Tibial nerve (tissue), 4 donors: ENCODE data around the gene FEM1B. TPM values are rescaled to one million over a fixed set of nuclear protein-coding genes. Genes with fewer than 3 reads are reported as not detected.

ENCODE experiments used
- DNase-seq, 2 donors: peaks; one replicate each; pipeline ENCODE4 v3.0.0-alpha.2; 2019; ENCODE audit warnings: low spot score in 2 of 2
- H3K27ac ChIP-seq, 4 donors: fragments of 200-600 bp; sonication (generic) in 3 of 4; one replicate each; pipeline ENCODE4 v1.5.1; 2017 to 2019; ENCODE audit warnings: mild to moderate bottlenecking in 1 of 4
- H3K27me3 ChIP-seq, 2 donors: fragments of 200-600 bp; sonication (generic) in 1 of 2; one replicate each; pipeline versions ENCODE4 v1.5.1 to v1.6.0; 2017 to 2019
- H3K36me3 ChIP-seq, 3 donors: fragments of 200-600 bp; sonication (generic); one replicate each; pipeline ENCODE4 v1.5.1; 2018 to 2019
- H3K4me1 ChIP-seq, 4 donors: fragments of 200-600 bp; sonication (generic) in 3 of 4; one replicate each; pipeline ENCODE4 v1.5.1; 2017 to 2019
- H3K4me3 ChIP-seq, 4 donors: fragments of 200-600 bp; sonication (generic) in 3 of 4; one replicate each; pipeline ENCODE4 v1.5.1; 2017 to 2019; ENCODE audit warnings: mild to moderate bottlenecking in 1 of 4, moderate library complexity in 1 of 4
- H3K9me3 ChIP-seq, 4 donors: fragments of 200-600 bp; sonication (generic) in 3 of 4; one replicate each; pipeline ENCODE4 v1.5.1; 2017 to 2019
- EP300 ChIP-seq, 2 donors: sonication (generic); formaldehyde crosslinking; IDR thresholded peaks; one replicate each; pipeline ENCODE4 v1.6.1; 2017; ENCODE audit warnings: antibody characterized with exemption in 2 of 2, mild to moderate bottlenecking in 1 of 2
- POLR2A ChIP-seq, 2 donors: fragments of 450-650 bp; IDR thresholded peaks; one replicate each; pipeline ENCODE4 v1.6.1; 2017; ENCODE audit warnings: antibody characterized with exemption in 2 of 2, mild to moderate bottlenecking in 2 of 2, moderate library complexity in 2 of 2
- WGBS, 2 donors: methylation state at CpG; one replicate each; pipeline ENCODE4 v1.1.5; 2018; 5-methylcytosine and 5-hydroxymethylcytosine counted together
- total RNA-seq, 4 donors: library from RNA; depleted of rRNA; stranded (reverse); fragments of >200 nt; gene quantifications; one replicate each; pipeline ENCODE4 v1.1.0, GENCODE V29; 2016
- TF ChIP-seq, protein P1 (sequence below), 5 experiments: fragments of 200-600 bp in 3 of 5; fragments of 450-650 bp in 2 of 5; sonication (generic) in 3 of 5; IDR thresholded peaks; one replicate each; pipeline ENCODE4 v1.5.1; 2016 to 2019; ENCODE audit warnings: antibody characterized with exemption in 5 of 5, mild to moderate bottlenecking in 3 of 5, moderate library complexity in 2 of 5

The FEM1B gene
- total RNA-seq, 4 donors from 2014 or later: 39.0 to 47.6 (median 39.9) TPM

DNA sequence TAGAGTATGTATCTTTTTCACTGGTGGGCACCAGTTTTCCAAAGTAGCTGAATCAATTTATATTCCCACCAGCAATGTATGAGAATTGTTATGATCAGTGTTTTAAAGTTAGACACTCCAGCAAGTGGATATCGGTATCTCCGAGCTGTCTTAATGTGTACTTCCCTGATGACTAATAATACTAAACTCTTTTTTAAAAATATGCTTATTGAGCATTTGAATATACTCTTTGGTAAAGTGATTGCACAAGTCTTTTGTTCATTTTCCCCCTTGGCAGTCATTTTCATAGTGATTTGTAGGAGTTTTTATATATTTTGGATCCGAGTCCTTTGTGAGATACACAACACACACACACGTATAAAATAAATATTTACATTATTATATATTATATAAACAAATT lies 12.5 kb upstream of the FEM1B start:
- Histone ChIP-seq H3K36me3 (no peaks in the 10 kb centered on the region), H3K27me3 (peaks cover 0 to 4% of the 10 kb centered on the region in 2 donors), H3K27ac (no peak overlapping the region), H3K4me1 (peaks cover 0 to 5% (median 0%) of the 10 kb centered on the region in 4 donors), H3K4me3 (no peak overlapping the region), H3K9me3 (no peaks in the 10 kb centered on the region)
- DNase-seq: no peak
- 65 to 71% methylated on average over 4 of the region's 4 CpGs for WGBS, 2 donors
- TF ChIP-seq POLR2A (IDR thresholded peaks at IDR 0.05): no peak
- no peak for TF ChIP-seq EP300 (IDR thresholded peaks at IDR 0.05)
- TF ChIP-seq, protein P1, sequence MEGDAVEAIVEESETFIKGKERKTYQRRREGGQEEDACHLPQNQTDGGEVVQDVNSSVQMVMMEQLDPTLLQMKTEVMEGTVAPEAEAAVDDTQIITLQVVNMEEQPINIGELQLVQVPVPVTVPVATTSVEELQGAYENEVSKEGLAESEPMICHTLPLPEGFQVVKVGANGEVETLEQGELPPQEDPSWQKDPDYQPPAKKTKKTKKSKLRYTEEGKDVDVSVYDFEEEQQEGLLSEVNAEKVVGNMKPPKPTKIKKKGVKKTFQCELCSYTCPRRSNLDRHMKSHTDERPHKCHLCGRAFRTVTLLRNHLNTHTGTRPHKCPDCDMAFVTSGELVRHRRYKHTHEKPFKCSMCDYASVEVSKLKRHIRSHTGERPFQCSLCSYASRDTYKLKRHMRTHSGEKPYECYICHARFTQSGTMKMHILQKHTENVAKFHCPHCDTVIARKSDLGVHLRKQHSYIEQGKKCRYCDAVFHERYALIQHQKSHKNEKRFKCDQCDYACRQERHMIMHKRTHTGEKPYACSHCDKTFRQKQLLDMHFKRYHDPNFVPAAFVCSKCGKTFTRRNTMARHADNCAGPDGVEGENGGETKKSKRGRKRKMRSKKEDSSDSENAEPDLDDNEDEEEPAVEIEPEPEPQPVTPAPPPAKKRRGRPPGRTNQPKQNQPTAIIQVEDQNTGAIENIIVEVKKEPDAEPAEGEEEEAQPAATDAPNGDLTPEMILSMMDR (IDR thresholded peaks at IDR 0.05): no peak

DNA sequence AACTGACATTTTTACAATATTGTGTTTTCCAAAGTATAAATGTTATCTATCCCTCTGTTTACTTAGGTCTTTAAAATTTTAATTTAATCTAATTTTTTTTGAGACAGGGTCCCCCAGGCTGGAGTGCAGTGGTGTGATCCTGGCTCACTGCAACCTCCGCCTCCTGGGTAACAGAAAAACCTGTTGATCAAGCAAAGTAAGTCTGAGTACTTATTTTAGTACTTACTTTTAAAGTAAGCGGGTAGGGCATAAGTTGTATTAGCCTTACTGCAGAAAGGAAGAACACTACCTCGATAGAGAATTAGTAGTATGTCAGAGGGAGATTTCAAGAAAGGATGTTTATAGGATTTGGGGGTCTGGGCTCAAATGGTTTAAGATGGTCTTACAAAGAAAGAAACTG lies 11.9 kb upstream of the FEM1B start:
- Histone ChIP-seq H3K9me3 (no peaks in the 10 kb centered on the region), H3K4me3 (no peak overlapping the region), H3K4me1 (peaks cover 0 to 5% (median 0%) of the 10 kb centered on the region in 4 donors), H3K27ac (no peak overlapping the region), H3K36me3 (no peaks in the 10 kb centered on the region), H3K27me3 (peaks cover 0 to 4% of the 10 kb centered on the region in 2 donors)
- DNase-seq: no peak
- 85 to 90% methylated on average over 3 of the region's 3 CpGs for WGBS, 2 donors
- no peak for TF ChIP-seq EP300 (IDR thresholded peaks at IDR 0.05)
- TF ChIP-seq, protein P1 (IDR thresholded peaks at IDR 0.05): no peak
- no peak for TF ChIP-seq POLR2A (IDR thresholded peaks at IDR 0.05)

DNA sequence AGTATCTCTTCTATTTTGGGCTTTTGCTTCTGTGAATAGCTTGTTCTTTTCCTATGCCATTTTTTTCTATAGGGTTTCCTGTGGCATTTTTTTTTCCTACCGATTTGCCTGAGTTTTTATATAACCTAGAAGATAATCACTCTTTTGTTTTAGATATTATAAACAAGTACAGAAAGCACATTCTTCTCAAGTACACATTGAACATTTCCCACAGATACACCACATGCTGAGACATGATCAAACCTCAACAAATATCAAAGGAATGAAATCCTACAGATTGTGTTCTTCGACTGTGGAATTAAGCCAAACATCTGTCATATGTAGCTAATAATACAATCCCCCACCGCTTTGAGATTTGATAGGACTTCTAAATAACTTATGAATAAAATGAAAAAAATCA lies 9.1 kb upstream of the FEM1B start:
- H3K27me3 ChIP-seq: peaks cover 0 to 1% of the 10 kb centered on the region in 2 donors
- peaks cover 0 to 29% (median 0%) of the 10 kb centered on the region in 4 donors for H3K4me1 ChIP-seq
- no peaks in the 10 kb centered on the region for H3K36me3 ChIP-seq
- no peak overlapping the region for H3K4me3 ChIP-seq
- peak overlapping the region in 1 of 4 donors; percentile 32 for H3K27ac ChIP-seq
- no peak for DNase-seq
- TF ChIP-seq, protein P1 (IDR thresholded peaks at IDR 0.05): no peak
- TF ChIP-seq EP300 (IDR thresholded peaks at IDR 0.05) (no peak), POLR2A (IDR thresholded peaks at IDR 0.05) (no peak)
- WGBS, 2 donors: 26 to 32% methylated on average over 3 of the region's 3 CpGs
- no peaks in the 10 kb centered on the region for H3K9me3 ChIP-seq

DNA sequence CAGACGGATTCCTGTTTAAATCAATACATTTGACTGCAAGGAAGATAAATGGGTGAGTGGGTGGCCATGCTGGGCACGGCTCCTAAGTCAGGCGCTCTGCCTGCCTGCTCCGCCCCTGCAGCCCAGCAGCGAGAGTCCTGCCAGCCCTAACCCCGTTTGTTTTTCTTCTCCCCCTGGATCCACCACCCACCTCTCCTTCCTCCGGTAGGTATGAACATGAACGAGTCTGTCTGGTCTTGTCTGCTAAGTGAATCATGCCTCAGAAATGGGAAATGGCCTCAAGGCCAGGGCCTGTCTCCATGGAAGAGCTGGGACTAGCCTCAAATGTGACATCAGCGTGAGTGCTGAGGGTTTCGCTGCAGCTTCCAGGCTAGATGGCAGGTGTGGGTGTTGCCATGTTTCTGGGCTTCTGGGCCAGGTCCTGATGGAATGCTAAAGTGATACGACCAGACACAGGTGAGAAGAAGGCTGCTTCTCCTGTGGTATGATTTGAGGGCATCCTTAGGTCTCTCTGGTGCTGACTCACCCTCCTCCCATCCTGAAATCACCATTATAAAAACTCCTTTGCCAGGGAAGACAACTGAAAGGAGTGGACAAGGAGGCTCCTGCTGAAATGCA lies 5.6 kb upstream of the FEM1B start:
- WGBS, 2 donors: 30 to 39% methylated on average over 11 of the region's 11 CpGs
- H3K4me1 ChIP-seq: peaks cover 0 to 42% (median 2%) of the 10 kb centered on the region in 4 donors
- DNase-seq: no peak
- peak overlapping the region in 2 of 4 donors; percentile 2 to 14 for H3K4me3 ChIP-seq
- H3K9me3 ChIP-seq: no peaks in the 10 kb centered on the region
- H3K36me3 ChIP-seq: no peaks in the 10 kb centered on the region
- H3K27me3 ChIP-seq: no peaks in the 10 kb centered on the region
- TF ChIP-seq POLR2A (IDR thresholded peaks at IDR 0.05) (no peak), EP300 (IDR thresholded peaks at IDR 0.05) (peak; percentile 19 to 58)
- TF ChIP-seq, protein P1 (IDR thresholded peaks at IDR 0.05): no peak
- H3K27ac ChIP-seq: peak overlapping the region; percentile 62 to 99 (median 64)

DNA sequence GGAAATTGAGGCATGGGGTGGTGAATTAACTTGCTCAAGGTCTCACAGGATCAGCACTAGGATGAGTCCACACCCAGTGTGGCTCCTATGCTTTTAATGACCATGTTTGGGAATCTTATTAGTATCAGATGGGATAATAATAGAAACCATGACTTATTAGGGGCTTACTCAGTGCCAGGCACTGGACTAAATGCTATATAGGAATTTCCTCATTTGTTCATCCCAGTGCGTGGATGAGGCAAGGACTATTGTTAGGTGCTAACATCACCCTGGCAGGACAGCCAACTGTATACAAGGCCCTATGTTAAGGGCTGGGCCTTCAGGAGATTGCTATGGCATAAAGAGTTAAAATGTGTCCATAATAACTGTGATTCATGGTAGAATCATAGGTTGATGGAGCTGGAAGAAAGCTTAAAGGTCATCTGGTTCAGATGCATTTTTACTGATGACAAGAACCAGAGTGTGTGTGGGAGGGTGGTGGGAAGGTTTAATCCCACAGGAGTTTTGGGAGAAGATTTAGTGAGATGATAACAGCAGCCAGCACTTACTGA lies 4.7 kb upstream of the FEM1B start:
- Histone ChIP-seq H3K27me3 (no peaks in the 10 kb centered on the region), H3K4me1 (peaks cover 0 to 42% (median 2%) of the 10 kb centered on the region in 4 donors), H3K4me3 (no peak overlapping the region), H3K9me3 (no peaks in the 10 kb centered on the region), H3K36me3 (no peaks in the 10 kb centered on the region), H3K27ac (peak overlapping the region in 3 of 4 donors; percentile 62 to 99 (median 63))
- no peak for DNase-seq
- 63 to 67% methylated on average over 1 of the region's 1 CpG for WGBS, 2 donors
- TF ChIP-seq, protein P1 (IDR thresholded peaks at IDR 0.05): no peak
- TF ChIP-seq POLR2A (IDR thresholded peaks at IDR 0.05): no peak
- TF ChIP-seq EP300 (IDR thresholded peaks at IDR 0.05): no peak
